Endothelial cell of hepatic sinusoid (primary cell): ENCODE results near the gene SBK3.
"Not testable (repeated sequence)": the region's sequence is repeated elsewhere in the genome, so short reads cannot be mapped to it uniquely, and the experiment has no call there.

ENCODE experiments used
- in situ Hi-C: cut with HindIII; loops from 2 replicates; pipeline ENCODE4 v1.10.0; 2017; ENCODE audit warnings: low sequenced_read_pairs

Gene SBK3

GRCh38 chr19:55542292-55542855, 3.0 kb downstream of the SBK3 start:
- in situ Hi-C loops: no loop called here

GRCh38 chr19:55541091-55541490, 4.3 kb downstream of the SBK3 start:
- in situ Hi-C loops: no loop called here

DNA sequence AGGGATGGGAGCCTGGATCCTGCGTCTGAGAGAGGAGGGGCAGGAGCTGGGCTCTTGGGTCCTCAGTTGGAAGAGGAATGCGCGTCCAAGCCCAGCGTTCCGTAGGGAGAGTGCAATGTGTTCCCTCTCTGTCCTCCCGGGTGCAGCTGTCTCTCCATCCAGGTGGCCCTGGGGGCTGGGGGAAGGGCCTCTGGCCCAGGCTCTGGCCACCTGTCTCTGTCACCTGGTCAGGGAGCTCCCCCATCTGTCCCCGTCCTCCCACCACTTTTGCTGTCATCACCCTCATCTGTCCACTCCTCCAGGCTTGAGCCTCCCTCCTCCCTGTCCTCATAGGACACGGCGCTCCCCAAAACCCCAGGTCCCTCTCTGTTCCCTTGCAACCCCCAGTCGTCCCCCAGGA, 4.7 kb downstream of the SBK3 start:
- in situ Hi-C loops: no loop called here

DNA sequence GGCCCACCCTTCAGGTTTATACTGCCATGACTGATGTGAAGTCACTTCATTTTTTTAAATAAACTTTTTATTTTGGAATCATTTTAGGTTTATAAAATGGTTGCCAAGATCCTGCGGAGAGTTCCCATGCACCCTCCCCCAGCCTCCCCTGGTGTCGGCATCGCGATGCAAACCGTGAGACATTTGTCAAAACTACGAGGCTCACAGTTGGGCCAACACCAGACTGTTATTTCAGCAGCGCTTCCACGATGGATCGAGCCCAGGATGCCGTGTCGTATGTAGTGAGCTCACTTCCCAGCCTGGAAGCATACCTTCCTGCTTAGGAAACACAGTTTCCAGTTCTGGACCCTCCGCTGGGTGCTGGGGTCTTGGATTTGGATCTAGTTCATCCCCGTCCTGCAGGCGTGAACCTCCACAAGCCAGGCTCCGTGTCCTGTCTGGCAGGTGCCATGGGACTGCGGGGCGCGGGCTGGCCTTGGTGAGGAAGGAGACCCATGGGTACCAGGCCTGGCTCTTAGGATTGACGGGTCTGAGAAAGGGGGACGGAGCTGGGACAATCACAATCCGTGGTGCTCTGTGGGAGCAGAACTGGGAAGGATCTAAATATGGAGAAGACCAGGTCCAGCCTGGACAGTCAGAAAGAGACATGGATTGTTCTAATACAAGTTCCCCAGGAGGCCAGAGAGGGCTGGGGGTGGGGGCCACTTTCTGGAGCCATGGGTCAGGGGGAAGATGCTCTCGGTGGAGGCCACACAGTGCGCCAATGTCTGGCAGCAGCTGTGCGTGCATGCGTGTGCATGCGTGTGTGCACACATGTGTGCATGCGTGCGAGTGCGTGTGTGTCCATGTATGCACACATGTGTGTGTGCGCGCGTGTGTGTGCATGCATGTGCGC, 6.0 kb downstream of the SBK3 start:
- in situ Hi-C loops: no loop called here

GRCh38 chr19:55538132-55538531, 7.2 kb downstream of the SBK3 start:
- in situ Hi-C loops: no loop called here

DNA sequence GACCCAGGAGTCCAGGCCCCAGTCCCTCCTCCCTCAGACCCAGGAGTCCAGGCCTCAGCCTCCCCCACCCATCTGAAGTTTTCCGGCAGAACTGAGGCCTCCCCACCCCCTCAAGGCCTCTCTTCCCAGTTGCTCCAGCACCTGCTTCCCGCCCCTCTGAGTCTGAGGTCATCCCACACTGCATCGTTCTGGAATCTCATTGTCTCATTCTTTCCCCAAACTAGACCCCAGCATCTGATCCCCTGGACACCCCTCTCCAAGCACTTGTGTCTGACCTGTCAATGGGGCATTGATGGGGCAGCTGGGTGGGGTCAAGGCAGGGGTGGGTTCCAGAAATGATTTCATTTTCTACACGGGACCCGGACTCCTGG, 7.6 kb downstream of the SBK3 start:
- in situ Hi-C loops: no loop called here

DNA sequence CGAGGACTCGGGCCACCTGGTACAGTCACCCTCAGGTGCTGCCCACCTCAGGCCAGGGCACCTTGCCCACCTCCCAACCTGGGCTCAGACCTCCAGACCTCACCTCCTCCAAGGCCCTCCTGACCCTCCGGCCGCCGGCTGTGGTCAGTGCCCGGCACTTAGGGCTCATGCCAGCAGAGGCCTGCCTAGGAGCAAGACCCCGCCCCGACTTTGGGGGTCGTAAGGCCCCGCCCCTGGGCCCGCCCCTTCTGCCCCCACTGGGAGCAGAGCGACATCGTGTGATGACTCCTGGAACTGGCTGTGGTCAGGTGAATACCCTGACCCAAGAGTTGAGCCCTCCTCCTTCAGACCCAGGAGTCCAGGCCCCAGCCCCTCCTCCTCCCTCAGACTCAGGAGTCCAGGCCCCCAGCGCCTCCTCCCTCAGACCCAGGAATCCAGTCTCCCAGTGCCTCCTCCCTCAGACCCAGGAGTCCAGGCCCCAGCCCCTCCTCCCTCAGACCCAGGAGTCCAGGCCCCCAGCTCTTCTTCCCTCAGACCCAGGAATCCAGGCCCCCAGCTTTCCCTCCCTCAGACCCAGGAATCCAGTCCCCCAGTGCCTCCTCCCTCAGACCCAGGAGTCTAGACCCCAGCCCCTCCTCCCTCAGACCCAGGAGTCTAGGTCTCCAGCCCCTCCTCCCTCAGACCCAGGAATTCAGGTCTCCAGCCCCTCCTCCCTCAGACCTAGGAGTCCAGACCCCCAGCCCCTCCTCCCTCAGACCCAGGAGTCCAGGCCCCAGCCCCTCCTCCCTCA, 8.2 kb downstream of the SBK3 start, which contains the start of gene SBK2:
Gene SBK2 (minus strand): TSS at position 183 of the 790 bp plus-strand sequence. CDS start 839 bp downstream, outside the sequence.
- in situ Hi-C loops: no loop called here

GRCh38 chr19:55536366-55536765, 9.0 kb downstream of the SBK3 start:
- in situ Hi-C loops: no loop called here

- in situ Hi-C loops: no loop called here
Measured at GRCh38 chr19:55535965-55536350, 9.4 kb downstream of the SBK3 start.

DNA sequence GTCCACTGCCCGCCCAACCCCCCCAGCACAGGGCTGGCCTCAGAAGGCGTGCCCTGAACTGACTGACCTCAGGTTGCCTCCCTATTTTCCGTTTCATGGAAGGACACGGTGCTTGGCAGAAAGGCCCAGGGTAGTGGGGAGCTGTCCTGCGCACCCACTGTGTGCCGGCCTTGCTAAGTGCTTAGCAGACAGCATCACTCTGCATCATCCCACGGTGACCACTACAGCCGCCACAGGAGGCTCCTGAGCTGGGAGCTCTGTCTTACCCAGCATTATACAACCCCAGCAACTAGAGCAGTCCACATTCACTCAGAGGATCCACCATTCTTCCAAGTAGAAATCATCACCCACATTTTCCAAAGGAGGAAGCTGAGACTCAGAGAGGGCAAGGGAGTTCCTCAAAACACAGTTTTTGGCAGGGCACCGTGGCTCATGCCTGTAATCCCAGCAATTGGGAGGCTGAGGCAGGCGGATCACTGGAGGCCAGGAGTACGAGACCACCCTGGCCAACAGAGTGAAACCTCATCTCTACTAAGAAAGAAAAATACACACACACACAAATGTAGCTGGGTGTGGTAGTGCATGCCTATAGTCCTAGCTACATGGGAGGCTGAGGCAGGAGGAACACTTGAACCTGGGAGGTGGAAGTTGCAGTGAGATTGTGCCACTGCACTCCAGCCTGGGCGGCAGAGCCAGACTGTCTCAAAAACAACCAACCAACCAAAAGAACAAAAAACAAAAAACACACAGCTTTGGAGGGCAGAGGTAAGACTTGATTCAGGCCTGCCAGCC, 10.0 kb downstream of the SBK3 start:
- in situ Hi-C loops: no loop called here

DNA sequence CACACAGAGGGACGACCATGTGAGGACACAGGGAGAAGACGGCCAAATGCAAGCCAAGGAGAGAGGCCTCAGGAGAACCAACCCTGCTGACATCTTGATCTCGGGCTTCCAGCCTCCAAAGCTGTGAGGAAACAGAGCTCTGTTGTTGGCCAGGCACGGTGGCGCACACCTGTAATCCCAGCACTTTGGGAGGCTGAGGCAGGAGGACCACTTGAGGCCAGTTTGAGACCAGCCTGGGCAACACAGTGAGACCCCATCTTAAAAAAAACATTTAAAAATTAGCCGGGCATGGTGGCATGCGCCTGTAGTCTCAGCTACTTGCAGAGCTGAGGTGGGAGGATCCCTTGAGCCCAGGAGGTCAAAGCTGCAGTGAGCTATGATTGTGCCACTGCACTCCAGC, 11.1 kb downstream of the SBK3 start:
- in situ Hi-C loops: not testable (repeated sequence)

GRCh38 chr19:55530996-55531395, 14.3 kb downstream of the SBK3 start:
- in situ Hi-C loops: no loop called here

GRCh38 chr19:55529636-55530234, 15.6 kb downstream of the SBK3 start:
- in situ Hi-C loops: no loop called here

GRCh38 chr19:55528030-55528803, 17.1 kb downstream of the SBK3 start:
- in situ Hi-C loops: no loop called here

DNA sequence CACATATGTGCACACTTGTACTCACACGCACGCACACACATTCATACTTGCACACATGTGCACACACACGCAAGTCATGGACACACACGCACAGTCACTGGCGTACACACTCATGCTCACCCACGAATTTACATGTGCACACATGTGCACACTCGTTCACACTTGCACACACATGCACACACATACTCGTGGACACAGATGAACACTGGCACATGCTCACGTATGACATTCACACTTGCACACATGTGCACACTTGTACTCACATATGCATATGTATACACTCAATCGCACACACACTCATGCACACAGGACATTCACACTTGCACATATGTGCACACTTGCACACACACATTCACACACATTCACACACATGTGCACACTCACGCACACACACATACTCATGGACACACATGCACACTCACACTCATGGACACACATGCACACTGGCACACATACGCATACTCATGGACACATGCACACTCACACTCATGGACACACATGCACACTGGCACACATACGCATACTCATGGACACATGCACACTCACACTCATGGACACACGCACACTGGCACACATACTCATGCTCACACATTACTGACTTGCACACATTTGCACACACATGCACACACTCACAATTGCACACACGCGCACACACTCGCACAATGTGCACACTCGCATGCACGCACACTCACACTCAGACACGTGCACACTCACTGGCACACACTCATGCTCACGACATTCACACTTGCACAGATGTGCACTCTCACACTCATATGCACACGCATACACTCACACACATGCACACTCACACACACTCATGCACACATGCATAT, 17.9 kb downstream of the SBK3 start:
- in situ Hi-C loops: no loop called here

DNA sequence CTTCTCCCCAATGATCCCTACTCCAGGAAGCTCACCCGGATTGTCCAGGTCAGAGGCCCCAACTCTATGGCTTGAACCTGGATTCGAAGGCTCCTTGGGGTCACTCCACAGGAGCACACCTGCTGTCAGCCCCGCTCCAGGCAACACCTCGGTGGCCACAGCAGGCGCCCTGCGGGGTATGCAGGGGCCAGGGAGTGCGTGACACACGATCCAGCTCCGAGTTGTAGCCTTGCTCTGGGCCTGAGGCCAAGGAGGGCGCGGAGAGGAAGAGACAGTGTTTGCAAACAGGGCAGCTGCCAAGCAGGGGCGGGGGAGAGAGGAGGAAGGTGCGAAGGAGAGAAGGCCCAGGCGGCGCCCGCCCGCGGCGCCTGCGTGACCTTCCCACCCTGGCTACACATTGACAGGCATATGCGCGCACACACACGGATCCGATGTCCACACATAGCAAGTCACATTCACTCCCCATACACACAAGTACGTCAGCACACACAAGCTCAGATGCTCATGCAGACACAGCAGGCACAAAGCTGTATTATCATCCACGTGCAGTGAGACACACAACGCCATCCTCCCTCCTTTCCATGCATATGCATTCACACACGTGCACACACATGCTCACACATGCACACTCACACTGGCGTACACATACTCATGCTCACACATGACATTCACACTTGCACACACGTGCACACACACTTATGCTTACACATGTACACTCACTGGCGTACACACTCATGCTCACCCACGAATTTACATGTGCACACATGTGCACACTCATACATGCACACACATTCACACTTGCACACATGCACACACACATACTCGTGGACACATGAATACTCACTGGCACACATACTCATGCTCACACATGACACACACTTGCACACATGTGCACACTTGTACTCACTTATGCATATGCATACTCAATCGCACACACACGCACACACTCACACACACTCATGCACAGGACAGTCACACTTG, 18.8 kb downstream of the SBK3 start:
- in situ Hi-C loops: no loop called here

DNA sequence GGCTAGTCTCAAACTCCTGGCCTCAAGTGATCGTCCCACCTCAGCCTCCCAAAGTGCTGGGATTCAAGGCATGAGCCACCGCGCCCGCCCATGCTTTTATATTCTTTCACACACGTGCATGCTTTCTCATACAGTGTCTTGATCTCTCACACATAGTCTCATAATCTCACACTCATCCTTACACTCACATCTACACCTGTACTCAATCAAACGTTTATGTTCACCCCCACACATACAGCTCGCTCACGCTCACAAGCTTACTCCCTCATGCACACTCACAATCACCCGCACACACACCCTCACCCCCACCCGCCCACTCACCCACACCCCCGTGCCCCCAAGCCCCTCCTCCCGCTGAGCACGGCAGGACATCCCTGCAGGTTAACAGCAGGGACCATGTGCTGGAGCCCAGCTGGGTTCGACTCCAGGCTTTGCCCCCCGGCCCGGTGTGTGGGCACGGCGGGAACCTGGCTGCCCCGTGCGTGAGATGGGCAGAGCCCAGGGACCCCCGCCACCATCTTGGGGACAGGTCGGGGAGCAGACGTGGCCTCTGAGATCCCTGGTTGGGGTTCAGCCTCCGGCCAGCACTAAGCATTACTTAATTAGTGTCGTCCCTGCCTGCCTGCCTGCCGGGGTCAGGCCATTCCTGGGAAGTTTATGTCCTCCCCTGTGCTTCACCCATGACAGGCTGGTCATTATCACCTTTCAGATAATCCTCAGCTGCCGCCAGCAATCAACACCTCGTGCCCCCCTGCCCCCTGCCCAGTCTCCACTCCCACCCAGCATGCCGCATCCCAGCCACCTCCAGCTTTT, 19.8 kb downstream of the SBK3 start:
- in situ Hi-C loops: no loop called here
